H1 (cell line): ENCODE measurements around the gene ASPDH. TPM values are rescaled to one million over a fixed set of nuclear protein-coding genes. Genes with fewer than 3 reads are reported as not detected.

ENCODE experiments used
- CTCF ChIA-PET: fragments of 300-600 bp; sonication (Branson Sonifier 250); formaldehyde crosslinking; loops from one replicate; lab custom pipeline; 2021; ENCODE audit not compliant: partially characterized antibody; lab: Charles Lee
- POLR2A ChIA-PET: fragments of 300-600 bp; sonication (Branson Sonifier 250); formaldehyde crosslinking; loops from one replicate; lab custom pipeline; 2021; ENCODE audit warnings: inconsistent platforms; ENCODE audit not compliant: partially characterized antibody; lab: Charles Lee
- DNase-seq, 2 experiments: peaks; one replicate each; pipeline versions ENCODE4 v3.0.0 to v3.0.0-alpha.2; 2010 to 2022; ENCODE audit warnings: low spot score in 2 of 2, low read depth in 1 of 2, mixed read lengths in 1 of 2
- FAIRE-seq: peaks from 2 replicates; lab custom pipeline; 2011; peaks lifted over from hg19 to GRCh38; lab: Jason Lieb, UNC
- H2AFZ ChIP-seq: 2 replicates; pipeline ENCODE4 v1.8.1; 2012; ENCODE audit warnings: low read length, inconsistent platforms
- H2AK5ac ChIP-seq: 2 replicates; pipeline ENCODE4 v1.6.1; 2013; ENCODE audit warnings: low read depth, low read length
- H2BK120ac ChIP-seq: replicated peaks from 2 replicates; pipeline ENCODE3; 2013; ENCODE audit warnings: low read depth, low read length, inconsistent platforms
- H2BK12ac ChIP-seq: 2 replicates; pipeline ENCODE4 v1.6.1; 2013; ENCODE audit warnings: low read depth, low read length
- H2BK15ac ChIP-seq: 2 replicates; pipeline ENCODE4 v1.6.1; 2013; ENCODE audit warnings: low read length
- H2BK20ac ChIP-seq: 2 replicates; pipeline ENCODE4 v1.6.1; 2013; ENCODE audit warnings: low read length
- H2BK5ac ChIP-seq: 2 replicates; pipeline ENCODE4 v1.6.1; 2013; ENCODE audit warnings: low read depth, low read length
- H3K14ac ChIP-seq: 2 replicates; pipeline ENCODE4 v1.6.1; 2013; ENCODE audit warnings: inconsistent platforms; ENCODE audit not compliant: insufficient read length
- H3K18ac ChIP-seq: 2 replicates; pipeline ENCODE4 v1.6.1; 2013; ENCODE audit warnings: low read length; ENCODE audit errors: extremely low read depth
- H3K23ac ChIP-seq: 2 replicates; pipeline ENCODE4 v1.6.1; 2013; ENCODE audit warnings: inconsistent platforms; ENCODE audit not compliant: insufficient read length
- H3K23me2 ChIP-seq: 2 replicates; pipeline ENCODE4 v1.6.1; 2013; ENCODE audit warnings: low read depth, low read length
- H3K27ac ChIP-seq: 2 replicates; pipeline ENCODE4 v1.6.1; 2011; ENCODE audit warnings: low read depth, low read length, inconsistent platforms
- H3K27me3 ChIP-seq, 4 experiments: replicated peaks in 1 of 4; 1 replicate in 1 of 4; 2 replicates in 3 of 4; pipeline versions ENCODE4 v1.6.1 to v1.8.1; 2011 to 2013; ENCODE audit warnings: low read length in 3 of 4, mild to moderate bottlenecking in 3 of 4, inconsistent platforms in 2 of 4, mixed read lengths in 2 of 4, moderate library complexity in 1 of 4; ENCODE audit not compliant: control insufficient read depth in 3 of 4, insufficient read depth in 3 of 4; ENCODE audit errors: extremely low read depth in 1 of 4
- H3K36me3 ChIP-seq, 4 experiments: 2 replicates each; pipeline versions ENCODE4 v1.6.1 to v1.8.1; 2011 to 2013; ENCODE audit warnings: mild to moderate bottlenecking in 4 of 4, low read length in 3 of 4, moderate library complexity in 2 of 4, control low read depth in 1 of 4, inconsistent platforms in 1 of 4; ENCODE audit not compliant: insufficient read depth in 4 of 4, control insufficient read depth in 2 of 4
- H3K4ac ChIP-seq: replicated peaks from 2 replicates; pipeline ENCODE3; 2013; ENCODE audit warnings: low read length, low read depth, mixed read lengths, inconsistent platforms; ENCODE audit not compliant: insufficient read length
- H3K4me1 ChIP-seq, 4 experiments: replicated peaks in 1 of 4; 1 replicate in 1 of 4; 2 replicates in 3 of 4; pipeline versions ENCODE4 v1.6.1 to v1.8.1; 2011 to 2013; ENCODE audit warnings: low read length in 3 of 4, inconsistent platforms in 2 of 4, mixed read lengths in 1 of 4; ENCODE audit not compliant: insufficient read depth in 4 of 4, control insufficient read depth in 3 of 4
- H3K4me2 ChIP-seq, 2 experiments: 2 replicates each; pipeline versions ENCODE4 v1.6.1 to v1.8.1; 2011 to 2013; ENCODE audit warnings: low read depth in 2 of 2, low read length in 2 of 2, control low read depth in 1 of 2, inconsistent platforms in 1 of 2, mild to moderate bottlenecking in 1 of 2; ENCODE audit not compliant: insufficient read depth in 1 of 2
- H3K4me3 ChIP-seq, 4 experiments: fragments of 200-600, 300-600 bp in 1 of 4; sonication (generic), shearing (Covaris generic), sonication (Bioruptor Twin) in 1 of 4; 2 replicates each; pipeline versions ENCODE4 v1.5.1 to v1.8.1; 2011 to 2016; ENCODE audit warnings: low read length in 4 of 4, low read depth in 3 of 4, control low read depth in 2 of 4, inconsistent platforms in 2 of 4, mild to moderate bottlenecking in 2 of 4, mixed read lengths in 1 of 4, moderate library complexity in 1 of 4; ENCODE audit not compliant: insufficient read depth in 2 of 4; ENCODE audit errors: extremely low read depth in 1 of 4
- H3K56ac ChIP-seq: replicated peaks from 2 replicates; pipeline ENCODE3; 2013; ENCODE audit warnings: low read depth, mild to moderate bottlenecking, mixed read lengths, low read length, inconsistent platforms; ENCODE audit not compliant: insufficient read length
- H3K79me1 ChIP-seq: 2 replicates; pipeline ENCODE4 v1.6.1; 2013; ENCODE audit warnings: low read depth, low read length, control low read depth
- H3K79me2 ChIP-seq, 2 experiments: 2 replicates each; pipeline versions ENCODE4 v1.6.1 to v1.8.1; 2012 to 2013; ENCODE audit warnings: low read length in 2 of 2, mild to moderate bottlenecking in 2 of 2, inconsistent platforms in 1 of 2; ENCODE audit not compliant: insufficient read depth in 2 of 2, control insufficient read depth in 1 of 2
- H3K9ac ChIP-seq, 4 experiments: replicated peaks in 1 of 4; 1 replicate in 1 of 4; 2 replicates in 3 of 4; pipeline versions ENCODE4 v1.6.1 to v1.8.1; 2011 to 2013; ENCODE audit warnings: low read depth in 3 of 4, low read length in 3 of 4, control low read depth in 2 of 4, mild to moderate bottlenecking in 2 of 4, moderate library complexity in 2 of 4, inconsistent platforms in 1 of 4; ENCODE audit errors: extremely low read depth in 1 of 4
- H3K9me3 ChIP-seq, 2 experiments: 2 replicates each; pipeline versions ENCODE4 v1.6.1 to v1.8.1; 2012 to 2013; ENCODE audit warnings: mild to moderate bottlenecking in 2 of 2, moderate library complexity in 2 of 2, control low read depth in 1 of 2, inconsistent platforms in 1 of 2, low read depth in 1 of 2, low read length in 1 of 2, mixed read lengths in 1 of 2; ENCODE audit not compliant: insufficient read depth in 2 of 2
- H4K20me1 ChIP-seq, 2 experiments: replicated peaks in 1 of 2; 2 replicates each; pipeline versions ENCODE3 to v1.8.1; 2011 to 2013; ENCODE audit warnings: inconsistent platforms in 2 of 2, low read length in 2 of 2, mild to moderate bottlenecking in 1 of 2; ENCODE audit not compliant: insufficient read depth in 2 of 2, control insufficient read depth in 1 of 2
- H4K5ac ChIP-seq: 2 replicates; pipeline ENCODE4 v1.6.1; 2013; ENCODE audit warnings: low read length, low read depth, mixed read lengths, inconsistent platforms; ENCODE audit not compliant: insufficient read length
- H4K8ac ChIP-seq: 2 replicates; pipeline ENCODE4 v1.8.0; 2013; ENCODE audit warnings: mild to moderate bottlenecking, moderate library complexity, low read length, inconsistent platforms; ENCODE audit not compliant: insufficient read depth; ENCODE audit errors: extremely low read depth
- H4K91ac ChIP-seq: replicated peaks from 2 replicates; pipeline ENCODE3; 2013; ENCODE audit warnings: low read length, mixed read lengths, inconsistent platforms; ENCODE audit not compliant: insufficient read length
- E2F6 ChIP-seq: IDR thresholded peaks from 2 replicates; pipeline ENCODE4 v1.6.1; 2012; ENCODE audit warnings: inconsistent platforms
- EZH2 ChIP-seq: fragments of 200-600 bp; sonication (generic); IDR thresholded peaks from 2 replicates; pipeline ENCODE4 v1.7.1; 2012; ENCODE audit warnings: low read depth, mild to moderate bottlenecking, moderate library complexity, low read length, inconsistent platforms; ENCODE audit not compliant: severe bottlenecking
- FOSL1 ChIP-seq: IDR thresholded peaks from 2 replicates; pipeline ENCODE4 v1.6.1; 2011; ENCODE audit warnings: mild to moderate bottlenecking, low read depth, low read length, moderate library complexity; ENCODE audit not compliant: insufficient read depth
- KDM5A ChIP-seq: fragments of 200-600 bp; IDR thresholded peaks from 2 replicates; pipeline ENCODE4 v1.7.1; 2012; ENCODE audit warnings: mild to moderate bottlenecking, low read length, inconsistent platforms, mixed read lengths
- NRF1 ChIP-seq: IDR thresholded peaks from 2 replicates; pipeline ENCODE4 v1.6.1; 2011; ENCODE audit warnings: mild to moderate bottlenecking, low read depth, low read length, improper control_type of control experiment
- POLR2A ChIP-seq, 2 experiments: IDR thresholded peaks; 1 replicate in 1 of 2; 2 replicates in 1 of 2; pipeline ENCODE4 v1.6.1; 2011; ENCODE audit warnings: low read depth in 2 of 2, low read length in 2 of 2, mild to moderate bottlenecking in 2 of 2; ENCODE audit errors: control extremely low read depth in 1 of 2
- SIN3A ChIP-seq, 2 experiments: IDR thresholded peaks in 1 of 2; conservative IDR thresholded peaks in 1 of 2; 2 replicates each; pipeline ENCODE4 v1.6.1; 2011 to 2012; ENCODE audit warnings: low read length in 2 of 2, improper control_type of control experiment in 1 of 2, low read depth in 1 of 2, mild to moderate bottlenecking in 1 of 2
- USF2 ChIP-seq: IDR thresholded peaks from 2 replicates; pipeline ENCODE4 v1.6.1; 2011; ENCODE audit warnings: low read length, improper control_type of control experiment
- ZNF274 ChIP-seq: IDR thresholded peaks from 2 replicates; pipeline ENCODE4 v1.7.0; 2012; ENCODE audit warnings: low read length, borderline replicate concordance; ENCODE audit errors: extremely low read depth
- WGBS, 2 experiments: shearing (Covaris generic) in 1 of 2; methylation state at CpG; one replicate each; pipeline versions ENCODE4 v1.1.6 to v1.1.7; 2013 to 2015; ENCODE audit warnings: low lambda C conversion rate in 2 of 2, mixed read lengths in 2 of 2, inconsistent platforms in 1 of 2, low coverage in 1 of 2, missing lambda C conversion rate in 1 of 2; ENCODE audit not compliant: insufficient replicate concordance in 2 of 2, insufficient coverage in 1 of 2, insufficient read length in 1 of 2; ENCODE audit errors: extremely low coverage in 1 of 2, missing lambda C conversion rate in 1 of 2; 5-methylcytosine and 5-hydroxymethylcytosine counted together
- polyA plus RNA-seq, 7 experiments: library from polyadenylated mRNA; depleted of rRNA in 3 of 7; stranded (reverse) in 5 of 7; unstranded in 2 of 7; fragments of >200 nt in 5 of 7; fragments of 200-250 nt in 2 of 7; gene quantifications; 1 replicate in 5 of 7; 2 replicates in 1 of 7; 4 replicates in 1 of 7; pipeline versions ENCODE4 v1.2.1 to v1.2.3, GENCODE V29; 2011 to 2013; ENCODE audit warnings: missing spikeins in 2 of 7, mixed read lengths in 2 of 7
- total RNA-seq: library from RNA; stranded (reverse); fragmentation: NEBNext Ultra II Directional; extraction: Animal tissue kit (Norgen Biotek cat#: 25700); gene quantifications from 2 replicates; pipeline ENCODE4 v1.2.1, GENCODE V29; 2021

The ASPDH gene
- total and polyA plus RNA-seq, 2 of the 8 experiments (the other 6 are each of a cell fraction or from before 2014, with no cell fraction given) = not detected

- peak overlapping the region; percentile 57 to 66; a peak in 1 of 4 replicates for H3K4me2 ChIP-seq
- TF ChIP-seq POLR2A (IDR thresholded peaks at IDR 0.05; ENCODE audit: control extremely low read depth in 1 of 2, low read depth in 2 of 2, low read length in 2 of 2) (no peak), NRF1 (no peak), SIN3A (conservative IDR thresholded peaks at IDR 0.05 in 1 of 2, IDR thresholded peaks at IDR 0.05 in 1 of 2; ENCODE audit: low read depth in 1 of 2, low read length in 2 of 2) (no peak), E2F6 (no peak), FOSL1 (no peak), KDM5A (no peak), USF2 (no peak), ZNF274 (no peak), EZH2 (no peak)
Observed at GRCh38 chr19:50512112-50512998, 1.4 kb downstream of the ASPDH start.

More at GRCh38 chr19:50512112-50512998, 1.4 kb downstream of the ASPDH start:
- ChIA-PET CTCF (interaction anchor here (0.6 to 19.3 kb wide), 6 partner anchors 12 to 170 kb away, joined by 3 to 206 read pairs (median 4); no protein-coding TSS in a partner anchor), POLR2A (interaction anchor here (0.9 to 1.6 kb wide), 7 partner anchors 17 to 292 kb away, joined by 3 to 8 read pairs (median 3); no protein-coding TSS in a partner anchor)
- Histone ChIP-seq H3K36me3 (peaks cover 0 to under 1% (median 0%) of the 10 kb centered on the region in 4 experiments; a peak in 1 of 8 replicates), H3K18ac (no peak overlapping the region), H3K23me2 (no peaks in the 10 kb centered on the region; the same call in 1 of the 2 replicates), H3K4me3 (peak overlapping the region in 1 of 4 experiments; percentile 62; a peak in 2 of 8 replicates), H2AFZ (no peak overlapping the region), H4K20me1 (peaks cover 1 to 3% of the 10 kb centered on the region in 2 experiments), H3K27ac (no peak overlapping the region), H3K9me3 (no peaks in the 10 kb centered on the region), H4K8ac (peak overlapping the region; percentile 43), H4K5ac (no peak overlapping the region), H2AK5ac (no peak overlapping the region), H4K91ac (no peak overlapping the region), H2BK12ac (no peak overlapping the region), H3K79me1 (no peaks in the 10 kb centered on the region), H2BK120ac (no peak overlapping the region), H3K4ac (no peak overlapping the region), H2BK20ac (no peak overlapping the region), H3K9ac (no peak overlapping the region), H3K14ac (no peak overlapping the region), H3K23ac (no peak overlapping the region), H3K56ac (no peak overlapping the region), H3K4me1 (peaks cover 0 to 6% (median 4%) of the 10 kb centered on the region in 4 experiments; a peak in 4 of 7 replicates), H3K27me3 (peaks cover 0 to 24% (median 14%) of the 10 kb centered on the region in 4 experiments; a peak in 6 of 7 replicates), H2BK5ac (no peak overlapping the region), H2BK15ac (no peak overlapping the region), H3K79me2 (no peaks in the 10 kb centered on the region)
- DNase-seq = no peak
- WGBS, 2 experiments = 91% methylated on average over 35 of the region's 36 CpGs; no CpG with 5 or more reads in 1 of the 2 experiments
- no peak for FAIRE-seq
